GM18909 (cell line): Measurements from ENCODE around the gene KTI12.
"Not testable (repeated sequence)": the region's sequence is repeated elsewhere in the genome, so short reads cannot be mapped to it uniquely, and the experiment has no call there.

Source experiments
- ATAC-seq: cut with Tn5 transposase; IDR thresholded peaks from one replicate; pipeline ENCODE4 v1.9.1; 2021; ENCODE audit warnings: mild to moderate bottlenecking; ENCODE audit not compliant: unreplicated experiment, poor library complexity

The KTI12 gene, protein sequence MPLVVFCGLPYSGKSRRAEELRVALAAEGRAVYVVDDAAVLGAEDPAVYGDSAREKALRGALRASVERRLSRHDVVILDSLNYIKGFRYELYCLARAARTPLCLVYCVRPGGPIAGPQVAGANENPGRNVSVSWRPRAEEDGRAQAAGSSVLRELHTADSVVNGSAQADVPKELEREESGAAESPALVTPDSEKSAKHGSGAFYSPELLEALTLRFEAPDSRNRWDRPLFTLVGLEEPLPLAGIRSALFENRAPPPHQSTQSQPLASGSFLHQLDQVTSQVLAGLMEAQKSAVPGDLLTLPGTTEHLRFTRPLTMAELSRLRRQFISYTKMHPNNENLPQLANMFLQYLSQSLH

DNA sequence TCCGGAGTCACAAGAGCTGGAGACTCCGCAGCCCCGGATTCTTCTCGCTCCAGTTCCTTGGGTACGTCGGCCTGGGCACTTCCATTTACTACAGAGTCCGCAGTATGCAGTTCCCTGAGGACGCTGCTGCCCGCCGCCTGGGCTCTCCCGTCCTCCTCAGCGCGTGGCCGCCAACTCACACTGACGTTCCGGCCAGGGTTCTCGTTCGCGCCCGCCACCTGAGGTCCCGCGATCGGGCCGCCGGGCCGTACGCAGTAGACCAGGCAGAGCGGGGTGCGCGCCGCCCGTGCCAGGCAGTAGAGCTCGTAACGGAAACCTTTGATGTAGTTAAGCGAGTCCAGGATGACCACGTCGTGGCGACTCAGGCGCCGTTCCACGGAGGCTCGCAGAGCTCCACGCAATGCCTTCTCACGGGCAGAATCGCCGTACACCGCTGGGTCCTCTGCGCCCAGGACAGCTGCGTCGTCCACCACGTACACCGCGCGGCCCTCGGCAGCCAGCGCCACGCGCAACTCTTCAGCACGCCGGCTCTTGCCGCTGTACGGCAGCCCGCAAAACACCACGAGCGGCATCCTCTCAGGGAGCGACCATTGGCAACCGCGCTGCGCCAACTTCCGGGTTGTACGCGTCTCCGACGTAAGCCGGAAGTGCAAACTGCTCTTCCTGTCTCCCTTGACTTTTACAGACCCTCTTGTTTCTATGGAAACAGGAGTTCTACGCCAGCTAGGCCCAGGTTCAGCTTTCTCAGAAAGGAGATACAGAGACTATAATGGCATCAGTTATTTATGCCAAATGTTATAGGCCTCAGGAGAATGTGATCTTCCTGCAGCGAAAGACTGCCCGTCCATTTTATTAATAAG is at the start of gene KTI12:
Gene KTI12 (minus strand): TSS at position 621 of the 860 bp plus-strand sequence. CDS start 49 bp downstream, at position 572.
- ATAC-seq, result peak; percentile 89

DNA sequence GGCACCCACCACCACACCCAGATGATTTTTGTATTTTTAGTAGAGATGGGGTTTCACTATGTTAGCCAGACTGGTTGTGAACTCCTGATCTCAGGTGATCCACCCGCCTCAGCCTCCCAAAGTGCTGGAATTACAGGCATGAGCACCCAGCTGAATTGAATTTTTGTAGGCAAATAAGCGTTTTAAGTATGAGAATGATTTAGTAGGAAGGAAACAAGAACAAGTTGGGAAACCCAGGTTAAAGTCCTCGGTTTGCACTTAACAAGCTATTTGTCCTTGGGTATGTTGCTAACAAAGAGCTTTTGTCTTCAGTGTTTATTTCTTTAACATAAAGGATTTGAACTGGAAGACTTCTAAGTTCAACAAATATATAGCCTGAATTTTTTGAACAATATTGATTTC is 46.4 kb upstream of the KTI12 start:
- no peak for ATAC-seq

DNA sequence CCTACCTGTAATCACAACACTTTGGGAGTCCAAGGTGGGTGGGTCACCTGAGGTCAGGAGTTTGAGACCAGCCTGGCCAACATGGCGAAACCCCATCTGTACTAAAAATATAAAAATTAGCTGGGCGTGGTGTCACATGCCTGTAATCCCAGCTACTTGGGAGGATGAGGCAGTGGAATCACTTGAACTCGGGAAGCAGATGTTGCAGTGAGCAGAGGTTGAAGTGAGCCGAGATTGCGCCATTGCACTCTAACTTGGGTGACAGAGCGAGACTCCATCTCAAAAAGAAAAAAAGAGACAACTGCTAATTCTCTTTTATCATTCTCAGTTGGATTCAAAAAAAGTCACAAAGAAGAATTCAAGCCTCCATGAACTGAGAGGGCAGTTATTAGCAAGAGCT is 43.7 kb upstream of the KTI12 start:
- ATAC-seq, result not testable (repeated sequence)

DNA sequence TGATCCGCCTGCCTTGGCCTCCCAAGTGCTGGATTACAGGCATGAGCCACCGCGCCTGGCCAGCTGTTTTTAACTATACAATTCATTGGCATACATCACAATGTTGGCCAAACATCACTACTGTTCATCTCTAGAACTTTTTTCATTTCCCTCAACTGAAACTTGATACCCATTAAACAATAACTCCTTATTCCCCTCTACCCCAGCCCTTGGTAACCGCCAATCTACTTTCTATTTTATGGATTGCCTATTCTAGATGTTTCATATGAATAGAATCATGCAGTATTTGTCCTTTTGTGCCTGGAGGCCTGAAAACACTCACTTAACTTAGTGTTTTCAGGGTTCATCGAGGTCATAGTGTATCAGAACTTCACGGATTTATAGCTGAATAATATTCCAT is 38.7 kb upstream of the KTI12 start:
- no peak for ATAC-seq

DNA sequence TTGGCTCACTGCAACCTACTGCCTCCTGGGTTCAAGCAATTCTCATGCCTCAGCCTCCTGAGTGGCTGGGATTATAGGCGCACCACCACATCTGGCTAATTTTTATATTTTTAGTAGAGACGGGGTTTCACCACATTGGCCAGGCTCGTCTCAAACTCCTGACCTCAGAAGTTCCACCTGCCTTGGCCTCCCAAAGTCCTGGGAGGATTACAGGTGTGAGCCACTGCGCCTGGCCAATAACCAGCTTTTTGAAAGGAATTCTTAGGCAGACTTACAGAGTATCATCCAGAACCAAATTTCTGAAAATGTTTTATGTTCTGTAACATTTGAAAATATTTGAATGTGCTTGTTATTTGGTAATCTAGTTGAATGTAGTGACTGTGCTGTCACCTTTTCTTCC is 37.1 kb upstream of the KTI12 start:
- ATAC-seq, result no peak

DNA sequence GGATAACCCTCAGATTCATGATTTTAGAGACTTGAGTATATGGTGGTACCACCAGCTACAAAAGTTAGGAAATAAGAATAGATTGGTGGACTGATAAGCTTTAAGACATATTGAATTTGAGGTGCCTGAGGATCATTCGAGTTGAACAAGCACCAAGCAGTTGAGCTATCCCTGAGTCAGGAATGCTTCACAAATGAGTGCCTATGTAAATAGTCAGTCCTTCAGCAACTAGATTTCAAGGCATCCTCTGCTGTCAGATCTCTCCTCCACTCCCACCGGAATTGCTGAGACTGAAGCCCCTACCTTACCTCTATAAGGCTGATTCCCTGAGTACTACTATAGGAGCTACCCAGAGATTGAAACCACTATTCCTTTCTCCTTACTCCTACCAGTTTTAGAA is 29.6 kb upstream of the KTI12 start:
- no peak for ATAC-seq

DNA sequence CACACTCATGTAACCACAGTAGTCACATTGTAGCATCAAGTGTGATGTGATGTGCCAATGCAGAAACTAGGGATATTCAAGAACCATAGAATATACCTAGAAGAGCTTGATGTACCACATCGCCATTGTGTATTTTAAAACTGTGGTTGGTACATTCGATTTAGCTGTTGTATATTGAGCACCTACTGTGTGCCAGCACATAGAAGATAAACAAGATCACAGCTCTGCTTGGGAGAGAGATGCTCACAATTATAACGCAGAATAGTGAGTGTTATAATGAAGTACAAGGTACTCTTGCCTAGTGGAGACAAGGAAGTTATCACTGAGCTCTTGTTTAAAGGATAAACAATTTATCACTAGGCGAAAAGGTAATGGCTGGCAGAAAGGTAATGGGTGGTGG is 27.2 kb upstream of the KTI12 start:
- no peak for ATAC-seq

DNA sequence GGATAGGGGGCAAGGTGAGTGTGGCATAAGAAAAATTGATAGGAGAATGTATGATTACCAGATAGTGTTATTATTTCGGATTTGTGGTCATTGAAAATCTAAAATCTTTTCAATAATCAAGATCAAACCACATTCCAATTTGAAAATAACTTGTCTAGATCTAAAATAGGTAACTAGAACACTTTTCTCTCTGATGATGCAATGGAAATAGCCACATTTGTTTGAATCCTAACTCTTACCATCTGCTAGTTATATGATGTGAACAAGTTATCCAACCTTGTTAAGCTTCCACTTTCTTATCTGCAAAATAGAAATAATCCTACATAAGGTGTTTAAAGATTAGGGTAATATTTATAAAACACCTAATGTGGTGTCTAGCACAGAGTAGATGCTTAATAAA is 26.3 kb upstream of the KTI12 start:
- ATAC-seq, result no peak

DNA sequence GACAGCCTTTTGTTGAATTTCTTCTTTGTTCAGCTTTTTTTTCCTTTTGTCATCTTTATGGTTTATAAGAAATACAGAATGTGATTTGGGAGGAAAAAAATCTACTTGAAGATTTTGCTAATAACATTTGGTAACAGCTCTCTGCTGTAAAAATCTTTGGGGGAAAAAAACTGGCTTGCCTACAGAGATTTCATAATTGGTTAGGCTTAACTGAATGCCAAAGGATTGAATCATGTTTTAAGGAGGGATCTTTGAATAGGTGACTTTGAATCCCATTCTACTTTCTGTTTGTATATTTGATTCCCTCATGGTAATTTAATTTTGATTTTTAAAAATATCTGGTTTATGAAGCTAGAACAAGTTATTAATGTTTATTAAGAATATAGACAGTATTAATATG is 25.7 kb upstream of the KTI12 start:
- no peak for ATAC-seq

DNA sequence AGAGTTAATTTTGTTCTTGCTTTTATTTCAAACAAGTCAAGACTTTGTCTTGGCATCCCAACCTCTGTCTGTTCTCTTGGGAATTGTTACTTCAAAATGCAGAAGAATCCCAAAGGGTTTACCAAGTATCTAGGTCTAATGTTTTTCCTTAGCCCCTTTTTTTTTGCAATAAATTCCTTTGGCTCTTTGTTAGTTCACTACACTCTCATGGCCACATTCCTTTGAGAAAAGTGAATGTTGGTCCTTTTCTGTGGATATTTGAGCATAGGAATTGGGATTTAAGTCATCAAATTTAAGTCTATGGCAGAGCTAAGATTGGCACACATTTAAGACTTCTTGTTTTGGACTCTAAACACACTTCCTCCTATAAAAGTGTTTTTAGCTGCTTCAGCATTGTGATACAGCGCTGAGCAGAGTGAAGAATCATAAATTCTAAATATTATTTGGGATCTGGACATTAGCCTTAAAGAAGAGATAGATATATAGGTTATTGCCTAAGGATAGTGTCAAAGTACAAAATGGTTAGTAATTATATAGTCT is 24.3 kb upstream of the KTI12 start:
- no peak for ATAC-seq

DNA sequence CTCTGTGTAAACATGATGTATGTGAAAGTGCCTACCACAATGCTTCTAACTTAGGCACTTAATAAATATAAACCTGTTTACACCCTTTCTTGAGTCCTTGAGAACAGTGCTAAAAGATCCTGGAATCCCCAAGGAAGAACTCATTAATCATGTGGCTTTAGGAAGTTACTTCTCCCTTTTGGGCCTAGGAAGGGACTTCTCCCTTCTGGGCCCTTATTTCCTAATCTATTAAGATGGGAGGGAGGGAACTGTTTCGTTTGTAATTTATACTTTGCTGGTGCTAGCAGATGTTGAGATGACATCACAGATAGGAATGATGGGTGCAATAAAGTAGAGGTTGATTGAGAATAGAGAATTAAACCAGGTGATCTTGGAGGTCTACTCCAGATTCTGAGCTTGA is 23.6 kb upstream of the KTI12 start:
- ATAC-seq, result no peak

DNA sequence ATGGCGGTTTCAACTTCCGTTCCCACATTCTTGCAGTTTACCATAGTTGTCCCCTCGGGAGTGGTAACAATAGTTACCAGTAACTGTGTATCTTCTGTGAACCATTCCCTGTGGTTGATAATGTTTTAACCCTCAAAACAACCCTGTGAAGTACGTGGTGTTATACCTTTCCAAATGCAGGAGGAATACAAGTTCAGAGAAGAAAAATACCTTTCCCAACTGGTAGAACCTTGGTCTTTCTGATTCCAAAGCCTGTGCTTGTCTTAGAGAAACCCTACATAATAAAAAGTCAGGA is 23.3 kb upstream of the KTI12 start:
- no peak for ATAC-seq

DNA sequence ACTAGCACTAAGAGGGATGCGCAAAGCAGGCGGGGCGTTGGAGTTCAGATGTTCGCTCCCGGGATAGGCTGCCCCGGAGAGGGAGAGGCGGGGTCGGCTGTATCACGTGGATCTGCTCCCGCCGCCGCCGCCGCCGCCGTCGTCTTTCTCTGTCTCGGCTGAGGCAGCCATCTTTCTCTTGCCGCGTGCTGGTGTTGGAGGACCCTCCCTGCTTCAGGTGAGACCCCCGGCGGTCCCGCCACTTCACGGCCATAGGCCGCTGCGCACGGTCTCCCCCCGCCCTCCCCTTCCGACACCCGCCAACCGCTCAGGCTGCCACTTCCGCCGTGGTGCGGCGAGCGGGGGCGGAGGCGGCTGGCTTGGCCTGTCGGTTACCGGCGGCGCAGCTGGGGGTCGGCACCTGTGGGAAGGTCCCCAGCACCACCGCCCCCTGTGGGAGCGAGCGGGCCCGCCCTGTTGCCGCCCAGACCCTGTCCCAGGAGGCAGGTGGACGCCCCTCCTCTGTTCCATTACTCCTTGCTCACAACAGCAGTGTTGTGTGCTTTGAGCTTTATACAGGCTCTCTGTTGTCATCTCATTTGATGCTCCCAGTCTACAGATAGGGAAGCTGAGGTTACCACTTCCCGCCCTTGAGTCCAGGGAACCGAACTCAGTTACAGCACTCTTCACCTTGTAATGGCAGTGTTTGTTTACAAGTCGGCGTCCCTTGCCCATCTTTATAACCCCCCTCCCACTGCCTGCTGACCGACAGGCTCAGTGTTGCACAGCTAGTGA is 22.7 kb upstream of the KTI12 start, which contains the start of gene BTF3L4:
Gene BTF3L4 (plus strand): TSS at position 133 of the 774 bp plus-strand sequence. CDS start 3,553 bp downstream, outside the sequence.
- peak; percentile 85 for ATAC-seq

DNA sequence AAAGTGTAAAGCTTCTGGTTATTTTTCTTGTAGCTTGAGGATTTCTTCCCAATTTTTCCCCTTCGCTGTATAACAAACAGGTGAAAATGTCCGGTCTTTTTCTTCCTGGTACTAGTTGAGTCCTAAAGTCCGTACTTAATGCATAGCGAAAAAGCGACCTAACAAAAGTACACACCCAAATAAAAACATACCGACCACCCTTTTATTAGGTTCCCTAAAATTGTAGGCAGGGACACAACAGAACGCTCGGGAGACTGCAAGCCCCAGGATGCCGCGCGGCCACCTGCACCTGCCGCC is 22.2 kb upstream of the KTI12 start:
- ATAC-seq, result no peak

DNA sequence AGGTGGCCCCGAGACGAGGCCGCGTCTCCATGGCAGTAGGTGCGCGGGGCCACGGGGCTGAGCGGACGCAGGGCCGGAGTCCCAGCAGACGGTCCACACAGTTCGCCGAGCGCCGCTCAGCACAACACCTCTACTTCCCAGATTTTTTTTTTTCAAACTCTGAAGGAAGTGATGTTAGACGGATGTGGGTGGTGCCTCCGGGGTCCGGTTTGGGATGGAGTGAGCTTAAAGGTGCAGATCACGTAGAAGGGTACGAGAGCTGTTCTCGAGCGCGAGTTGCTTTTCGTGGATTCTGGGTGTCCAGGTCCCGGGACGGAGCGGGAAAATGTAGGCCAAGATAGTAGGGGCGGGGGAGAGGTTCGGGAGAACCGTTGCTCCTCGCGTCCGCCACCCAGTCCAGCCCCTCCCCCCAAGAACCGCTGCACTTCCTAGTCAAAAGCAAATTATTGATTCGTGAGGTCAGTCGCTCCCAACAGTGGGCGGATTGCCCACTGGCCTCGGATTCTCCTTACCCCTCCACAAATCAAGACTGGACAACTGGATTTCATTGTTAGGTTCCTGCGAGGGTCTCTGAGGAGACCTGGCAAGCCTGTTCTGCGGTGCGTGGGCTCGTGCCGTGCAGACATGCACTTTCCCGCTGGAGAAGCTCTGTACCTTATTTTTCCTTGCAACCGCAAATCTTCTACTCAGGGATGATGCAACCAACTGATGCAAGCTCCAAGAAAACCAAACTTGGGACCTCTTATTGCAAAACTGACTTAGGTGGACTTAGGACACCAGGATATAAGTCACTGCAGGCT is 21.7 kb upstream of the KTI12 start, which contains the start of gene TXNDC12:
Gene TXNDC12 (minus strand): TSS at position 126 of the 800 bp plus-strand sequence. CDS start 95 bp downstream, at position 31.
- no peak for ATAC-seq

DNA sequence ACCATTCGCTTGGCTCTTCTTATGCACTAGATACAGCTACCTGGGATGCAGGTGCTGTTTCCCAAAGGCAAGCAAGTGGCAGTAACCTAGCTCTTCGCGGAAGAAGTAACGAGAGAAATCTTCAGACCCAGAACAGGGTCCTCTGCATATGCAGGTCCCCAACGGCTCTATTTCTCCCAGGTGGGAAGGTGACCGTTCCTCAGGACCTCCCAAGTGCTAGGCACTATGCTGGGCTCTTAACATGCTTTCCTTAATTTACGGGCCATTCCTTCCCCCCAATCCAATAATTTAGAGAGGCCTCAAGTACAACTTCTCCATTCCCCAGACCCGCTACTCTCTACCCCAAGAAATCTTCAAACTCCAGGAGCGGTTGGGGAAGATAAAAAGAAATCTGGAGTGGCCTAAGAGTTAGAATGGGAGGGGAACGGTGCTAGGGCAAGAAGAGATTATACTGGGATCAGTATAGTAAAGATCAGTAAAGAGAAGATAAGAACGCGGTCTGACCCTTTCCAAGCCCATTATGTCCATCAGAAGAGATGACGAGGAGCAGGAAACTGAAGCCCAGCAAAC is 21.0 kb upstream of the KTI12 start:
- ATAC-seq, result no peak

DNA sequence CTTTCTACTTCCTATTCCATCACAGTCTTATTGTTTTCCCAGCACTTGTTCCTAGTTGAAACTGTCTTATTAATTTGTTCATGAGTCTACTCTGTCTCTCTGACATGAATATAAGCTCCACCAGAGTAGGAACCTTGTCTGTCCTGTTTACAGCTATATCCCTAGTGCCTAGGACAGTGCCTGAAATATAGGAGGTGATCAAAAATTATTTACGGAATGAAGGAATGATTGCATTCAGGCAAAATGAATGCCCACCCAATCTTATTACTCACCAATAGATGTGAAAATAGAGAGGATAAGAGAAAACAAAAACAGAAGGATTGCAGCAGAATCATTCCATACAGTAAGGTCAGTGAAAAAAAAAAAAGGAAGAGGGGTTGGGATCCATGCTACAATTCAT is 20.3 kb upstream of the KTI12 start:
- ATAC-seq, result no peak

DNA sequence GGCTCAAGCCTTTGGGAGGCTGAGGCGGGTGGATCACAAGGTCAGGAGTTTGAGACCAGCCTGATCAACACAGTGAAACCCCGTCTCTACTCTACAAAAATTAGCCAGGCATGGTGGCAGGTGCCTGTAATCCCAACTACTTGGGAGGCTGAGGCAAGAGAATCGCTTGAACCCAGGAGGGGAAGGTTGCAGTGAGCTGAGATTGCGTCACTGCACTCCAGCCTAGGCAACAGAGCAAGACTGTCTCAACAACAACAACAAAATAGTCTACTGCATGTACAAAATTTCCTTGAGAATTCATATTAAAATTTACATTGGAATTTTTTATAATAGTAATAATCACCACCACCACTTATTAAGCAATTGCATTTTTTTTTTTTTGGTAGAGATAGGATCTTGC is 15.7 kb upstream of the KTI12 start:
- ATAC-seq, result not testable (repeated sequence)

DNA sequence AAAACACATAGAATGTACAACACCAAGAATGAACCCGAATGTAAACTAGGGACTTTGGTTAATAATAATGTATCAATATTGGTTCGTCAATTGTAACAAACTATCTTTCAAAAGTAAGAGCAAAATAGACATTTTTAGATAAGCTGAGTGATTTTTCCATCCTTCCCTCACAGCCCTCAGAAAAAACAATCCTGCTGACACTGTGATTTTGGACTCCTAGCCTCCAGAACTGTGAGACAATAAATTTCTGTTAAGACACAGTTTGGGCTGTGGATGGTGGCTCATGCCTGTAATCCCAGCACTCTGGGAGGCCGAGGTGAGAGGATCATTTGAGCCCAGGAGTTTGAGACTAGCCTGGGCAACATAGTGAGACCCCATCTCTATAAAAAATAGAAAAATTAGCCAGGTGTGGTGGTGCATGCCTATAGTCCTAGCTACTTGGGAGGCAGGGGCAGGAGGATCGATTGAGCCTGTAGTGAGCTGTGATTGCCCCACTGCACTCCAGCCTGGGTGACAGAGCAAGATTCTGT is 12.1 kb upstream of the KTI12 start:
- ATAC-seq, result not testable (repeated sequence)
